DND-41 (cell line): ENCODE measurements around the gene RAD51B.

ENCODE experiments used
- CTCF ChIP-seq: IDR thresholded peaks from 2 replicates; pipeline ENCODE4 v1.5.1; 2012; ENCODE audit warnings: borderline replicate concordance, low read length, moderate library complexity, mild to moderate bottlenecking; ENCODE audit not compliant: poor library complexity, severe bottlenecking; ENCODE audit errors: extremely low read depth
- EZH2 ChIP-seq: IDR thresholded peaks from 3 replicates; pipeline ENCODE4 v1.6.1; 2012; ENCODE audit warnings: borderline replicate concordance, low read depth, mild to moderate bottlenecking, moderate library complexity, low read length, inconsistent platforms; ENCODE audit not compliant: severe bottlenecking

GRCh38 chr14:68772761-68773381 lies 953.3 kb downstream of the RAD51B start:
- no peak for TF ChIP-seq CTCF
- no peak for TF ChIP-seq EZH2
